ENCODE results near the gene LRSAM1.

DNA sequence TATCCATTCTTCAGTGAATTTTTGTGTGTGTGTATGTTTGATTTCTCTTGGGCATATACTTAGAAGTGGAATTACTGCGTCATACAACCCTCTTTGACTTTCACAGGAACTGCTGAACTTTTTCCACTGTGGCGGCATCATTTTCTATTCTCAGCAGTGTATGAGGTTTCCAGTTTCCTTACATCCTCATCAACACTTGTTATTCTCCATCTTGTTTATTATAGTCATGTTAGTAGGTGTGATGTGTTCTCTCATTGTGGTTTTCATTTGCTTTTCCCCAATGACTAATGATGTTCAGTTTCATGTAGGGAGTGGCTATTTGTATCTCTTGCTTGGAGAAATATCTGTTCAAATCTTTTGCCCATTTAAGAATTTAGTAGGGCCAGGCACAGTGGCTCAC lies 24.6 kb upstream of the LRSAM1 start:
- TF ChIP-seq EZH2 (IDR thresholded peaks at IDR 0.05), result no peak
- TF ChIP-seq POLR2AphosphoS5 (IDR thresholded peaks at IDR 0.05; ENCODE audit: borderline replicate concordance, low read depth, low read length), result no peak
- no peak for TF ChIP-seq FOXP2 (optimal IDR thresholded peaks at IDR 0.05; ENCODE audit: control extremely low read depth, extremely low read length, insufficient read depth)

Measured in SK-N-MC (cell line).